ENCODE results near the gene EPS8. TPM values are rescaled to one million over a fixed set of nuclear protein-coding genes. Genes with fewer than 3 reads are reported as not detected.
"Not testable (repeated sequence)": the region's sequence is repeated elsewhere in the genome, so short reads cannot be mapped to it uniquely, and the experiment has no call there.

Gene EPS8
- polyA plus RNA-seq, 3 donors = 4.1 to 4.8 (median 4.3) TPM

- Histone ChIP-seq H3K27ac (ENCODE audit: low read depth in 1 of 2, low read length in 2 of 2) (no peak overlapping the region), H2AFZ (ENCODE audit: insufficient read depth, low read depth, low read length, poor library complexity, severe bottlenecking) (no peak overlapping the region), H3K4me3 (replicated peaks in 1 of 3; ENCODE audit: low read depth in 2 of 3, low read length in 3 of 3) (no peak overlapping the region), H3K79me2 (ENCODE audit: insufficient read depth, low read length) (no peaks in the 10 kb centered on the region), H3K27me3 (ENCODE audit: control insufficient read depth in 2 of 2, insufficient read depth in 2 of 2, low read length in 2 of 2) (no peaks in the 10 kb centered on the region), H3K36me3 (replicated peaks in 1 of 2; ENCODE audit: control insufficient read depth in 1 of 2, insufficient read depth in 2 of 2, low read length in 2 of 2) (no peaks in the 10 kb centered on the region), H3K9me3 (replicated peaks in 1 of 2; ENCODE audit: control insufficient read depth in 1 of 2, insufficient read depth in 1 of 2, low read length in 2 of 2) (no peaks in the 10 kb centered on the region), H4K20me1 (ENCODE audit: insufficient read depth, low read length) (no peaks in the 10 kb centered on the region), H3K4me2 (replicated peaks; ENCODE audit: extremely low read depth, low read length, poor library complexity, severe bottlenecking) (no peak overlapping the region), H3K9ac (ENCODE audit: insufficient read depth, low read length, poor library complexity, severe bottlenecking) (no peak overlapping the region), H3K4me1 (ENCODE audit: control insufficient read depth in 1 of 2, insufficient read depth in 2 of 2, low read length in 2 of 2) (no peaks in the 10 kb centered on the region)
- Mint-ChIP-seq H3K36me3 (no peaks in the 10 kb centered on the region), H3K27ac (no peak overlapping the region), H3K27me3 (ENCODE audit: low read depth in 3 of 3) (peaks cover 0 to 2% (median 0%) of the 10 kb centered on the region in 3 donors), H3K9me3 (peaks cover 0 to 3% (median 0%) of the 10 kb centered on the region in 7 donors), H3K4me1 (no peaks in the 10 kb centered on the region), H3K4me3 (no peak overlapping the region)
- no CpG with 5 or more reads among the region's 2 CpGs for WGBS (ENCODE audit: insufficient coverage)
- intact Hi-C loops (cut with micrococcal nuclease) = no loop called here
- no peak for TF ChIP-seq CTCF (IDR thresholded peaks at IDR 0.05)
- DNase-seq = no peak
Measured at GRCh38 chr12:15751741-15752140, 37.4 kb downstream of the EPS8 start.

DNA sequence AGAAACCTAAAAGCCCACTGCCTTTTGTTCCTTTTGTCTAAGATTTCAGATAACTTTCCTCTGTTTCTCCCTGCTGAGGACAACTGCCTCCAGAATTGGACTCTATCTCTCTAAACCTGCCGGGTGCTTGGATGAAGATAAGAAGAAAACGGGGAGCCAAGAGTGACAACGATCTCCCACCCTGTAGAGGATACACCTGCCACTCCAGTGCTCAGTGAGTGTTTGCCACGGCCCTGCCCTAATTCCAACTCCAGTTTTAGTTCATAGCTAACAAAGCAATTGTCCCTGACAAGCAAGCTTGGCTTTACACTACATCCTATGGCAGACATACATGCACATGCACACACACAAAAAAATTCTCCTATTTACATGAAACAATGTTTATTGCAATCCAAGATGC, 39.3 kb downstream of the EPS8 start:
- TF ChIP-seq CTCF (IDR thresholded peaks at IDR 0.05) = no peak
- Histone ChIP-seq H3K9me3 (replicated peaks in 1 of 2; ENCODE audit: control insufficient read depth in 1 of 2, insufficient read depth in 1 of 2, low read length in 2 of 2) (no peaks in the 10 kb centered on the region), H3K27ac (ENCODE audit: low read depth in 1 of 2, low read length in 2 of 2) (no peak overlapping the region), H3K4me2 (replicated peaks; ENCODE audit: extremely low read depth, low read length, poor library complexity, severe bottlenecking) (no peak overlapping the region), H2AFZ (ENCODE audit: insufficient read depth, low read depth, low read length, poor library complexity, severe bottlenecking) (no peak overlapping the region), H3K27me3 (ENCODE audit: control insufficient read depth in 2 of 2, insufficient read depth in 2 of 2, low read length in 2 of 2) (no peaks in the 10 kb centered on the region), H3K4me1 (ENCODE audit: control insufficient read depth in 1 of 2, insufficient read depth in 2 of 2, low read length in 2 of 2) (no peaks in the 10 kb centered on the region), H3K36me3 (replicated peaks in 1 of 2; ENCODE audit: control insufficient read depth in 1 of 2, insufficient read depth in 2 of 2, low read length in 2 of 2) (no peaks in the 10 kb centered on the region), H4K20me1 (ENCODE audit: insufficient read depth, low read length) (no peaks in the 10 kb centered on the region), H3K79me2 (ENCODE audit: insufficient read depth, low read length) (no peaks in the 10 kb centered on the region), H3K4me3 (replicated peaks in 1 of 3; ENCODE audit: low read depth in 2 of 3, low read length in 3 of 3) (no peak overlapping the region), H3K9ac (ENCODE audit: insufficient read depth, low read length, poor library complexity, severe bottlenecking) (no peak overlapping the region)
- Mint-ChIP-seq H3K4me1 (no peaks in the 10 kb centered on the region), H3K27ac (no peak overlapping the region), H3K4me3 (no peak overlapping the region), H3K9me3 (peaks cover 0 to 3% (median 0%) of the 10 kb centered on the region in 7 donors), H3K27me3 (ENCODE audit: low read depth in 3 of 3) (no peaks in the 10 kb centered on the region), H3K36me3 (no peaks in the 10 kb centered on the region)
- intact Hi-C loops (cut with micrococcal nuclease) = no loop called here
- WGBS (ENCODE audit: insufficient coverage) = 92% methylated on average over 3 of the region's 4 CpGs
- DNase-seq = no peak

DNA sequence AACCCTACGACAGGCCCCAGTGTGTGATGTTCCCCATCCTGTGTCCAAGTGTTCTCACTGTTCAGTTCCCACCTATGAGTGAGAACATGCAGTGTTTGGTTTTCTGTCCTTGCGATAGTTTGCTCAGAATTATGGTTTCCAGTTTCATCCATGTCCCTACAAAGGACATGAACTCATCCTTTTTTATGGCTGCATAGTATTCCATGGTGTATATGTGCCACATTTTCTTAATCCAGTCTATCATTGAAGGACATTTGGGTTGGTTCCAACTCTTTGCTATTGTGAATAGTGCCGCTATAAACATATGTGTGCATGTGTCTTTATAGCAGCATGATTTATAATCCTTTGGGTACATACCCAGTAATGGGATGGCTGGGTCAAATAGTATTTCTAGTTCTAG, 47.3 kb downstream of the EPS8 start:
- H3K79me2 ChIP-seq (ENCODE audit: insufficient read depth, low read length); H3K9me3 ChIP-seq (replicated peaks in 1 of 2; ENCODE audit: control insufficient read depth in 1 of 2, insufficient read depth in 1 of 2, low read length in 2 of 2); H3K27me3 ChIP-seq (ENCODE audit: control insufficient read depth in 2 of 2, insufficient read depth in 2 of 2, low read length in 2 of 2); H3K4me2 ChIP-seq (replicated peaks; ENCODE audit: extremely low read depth, low read length, poor library complexity, severe bottlenecking); H3K9ac ChIP-seq (ENCODE audit: insufficient read depth, low read length, poor library complexity, severe bottlenecking); H4K20me1 ChIP-seq (ENCODE audit: insufficient read depth, low read length); H3K27ac ChIP-seq (ENCODE audit: low read depth in 1 of 2, low read length in 2 of 2); H3K4me3 Mint-ChIP-seq; H2AFZ ChIP-seq (ENCODE audit: insufficient read depth, low read depth, low read length, poor library complexity, severe bottlenecking); H3K27me3 Mint-ChIP-seq (ENCODE audit: low read depth in 3 of 3); H3K27ac Mint-ChIP-seq; H3K36me3 Mint-ChIP-seq; H3K4me3 ChIP-seq (replicated peaks in 1 of 3; ENCODE audit: low read depth in 2 of 3, low read length in 3 of 3); H3K4me1 ChIP-seq (ENCODE audit: control insufficient read depth in 1 of 2, insufficient read depth in 2 of 2, low read length in 2 of 2); H3K36me3 ChIP-seq (replicated peaks in 1 of 2; ENCODE audit: control insufficient read depth in 1 of 2, insufficient read depth in 2 of 2, low read length in 2 of 2); DNase-seq; H3K4me1 Mint-ChIP-seq; intact Hi-C loops (cut with micrococcal nuclease): not testable (repeated sequence)
- H3K9me3 Mint-ChIP-seq = peaks cover 3 to 16% (median 4%) of the 10 kb centered on the region in 7 donors
- no CpG with 5 or more reads among the region's 3 CpGs for WGBS (ENCODE audit: insufficient coverage)
